OCI-M1 (cell line): ENCODE measurements around the gene HEYL.

Source experiments
- DNase-seq: peaks from one replicate; lab custom pipeline; 2025; lab: John Stamatoyannopoulos, UW

Gene HEYL

GRCh38 chr1:39639305-39640130 is at the start of gene HEYL:
Gene HEYL (minus strand): TSS chr1:39639643. CDS start chr1:39639625, 18 bp downstream.
- peak; percentile 92 for DNase-seq

GRCh38 chr1:39689214-39689613 is 49.8 kb upstream of the HEYL start:
- DNase-seq, result no peak

- DNase-seq, result no peak
Observed at GRCh38 chr1:39688706-39689105, 49.3 kb upstream of the HEYL start.

GRCh38 chr1:39687243-39687642 is 47.8 kb upstream of the HEYL start:
- DNase-seq, result no peak

GRCh38 chr1:39685071-39685470 is 45.6 kb upstream of the HEYL start:
- DNase-seq, result no peak

- no peak for DNase-seq
Observed at GRCh38 chr1:39684313-39684664, 44.8 kb upstream of the HEYL start.

DNA sequence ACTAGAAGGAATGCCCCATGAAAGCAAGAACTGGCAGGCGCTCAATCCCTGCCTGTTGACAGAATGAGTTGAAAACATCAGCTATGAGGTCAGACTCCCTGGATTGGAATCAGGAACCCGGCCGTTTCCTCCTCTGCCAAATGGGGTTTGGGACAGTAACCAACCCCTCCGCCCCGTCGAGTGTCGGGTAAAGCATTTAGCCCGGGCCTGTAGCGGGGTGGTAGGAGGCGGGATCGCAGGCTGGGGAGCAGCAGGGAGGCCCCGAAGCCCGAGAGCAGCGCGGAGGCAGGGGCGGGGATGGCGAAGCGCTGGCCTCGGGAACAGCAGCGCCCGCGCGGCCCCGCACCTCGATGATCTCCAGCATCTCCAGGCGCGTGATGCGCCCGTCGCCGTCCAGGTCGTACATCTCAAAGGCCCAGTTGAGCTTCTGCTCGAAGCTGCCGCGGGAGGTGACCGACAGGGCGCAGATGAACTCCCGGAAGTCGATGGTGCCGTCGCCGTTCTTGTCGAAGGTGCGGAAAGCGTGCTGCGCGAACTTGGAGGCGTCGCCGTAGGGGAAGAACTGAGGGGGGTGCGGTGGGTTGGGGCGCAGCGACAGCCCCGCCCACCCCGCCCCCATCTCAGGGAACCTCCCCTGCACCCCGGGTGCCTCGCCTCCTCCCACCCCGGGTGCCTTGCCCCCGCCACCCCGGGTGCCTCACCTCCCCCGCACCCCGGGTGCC is 44.3 kb upstream of the HEYL start:
- no peak for DNase-seq

DNA sequence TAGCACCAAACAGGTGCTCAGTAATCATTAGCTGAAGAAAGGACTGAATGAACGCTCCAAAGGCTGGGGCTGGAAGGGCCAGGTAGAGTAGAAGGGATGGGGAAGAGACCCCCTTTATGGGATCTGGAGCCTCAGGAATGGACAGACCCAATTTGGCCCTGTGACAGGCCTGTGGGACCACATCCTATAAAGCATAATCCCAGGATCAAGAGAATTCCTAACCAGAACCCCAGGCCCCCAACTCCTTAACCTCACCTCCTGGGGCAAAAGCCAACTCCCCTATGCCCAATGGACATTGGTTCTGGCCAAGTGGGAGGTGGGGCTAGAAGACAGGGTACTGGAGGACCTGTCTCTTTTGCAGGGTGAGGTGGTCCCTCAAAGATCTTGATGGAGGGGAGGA is 42.6 kb upstream of the HEYL start:
- DNase-seq, result no peak

- DNase-seq, result no peak
Observed at GRCh38 chr1:39681294-39681693, 41.9 kb upstream of the HEYL start.

DNA sequence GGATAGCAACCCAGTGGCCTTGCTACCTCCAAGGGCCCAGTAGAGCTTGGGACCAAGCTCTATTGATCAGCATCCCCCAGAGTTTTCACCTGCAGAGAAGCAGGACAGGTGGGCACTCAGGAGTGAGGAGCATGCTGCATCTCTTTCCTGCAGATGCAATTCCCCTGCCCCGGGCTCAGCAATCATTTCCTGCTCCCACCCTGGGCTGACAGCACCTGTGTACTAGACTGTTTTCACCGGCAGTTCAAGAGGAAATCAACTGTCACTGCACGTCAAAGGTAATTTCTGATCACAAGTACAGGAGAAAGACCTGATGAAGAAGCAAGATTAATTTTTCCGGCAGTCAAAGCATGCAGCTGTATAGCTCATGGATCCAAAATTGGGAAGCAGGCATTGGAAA is 41.3 kb upstream of the HEYL start:
- no peak for DNase-seq

DNA sequence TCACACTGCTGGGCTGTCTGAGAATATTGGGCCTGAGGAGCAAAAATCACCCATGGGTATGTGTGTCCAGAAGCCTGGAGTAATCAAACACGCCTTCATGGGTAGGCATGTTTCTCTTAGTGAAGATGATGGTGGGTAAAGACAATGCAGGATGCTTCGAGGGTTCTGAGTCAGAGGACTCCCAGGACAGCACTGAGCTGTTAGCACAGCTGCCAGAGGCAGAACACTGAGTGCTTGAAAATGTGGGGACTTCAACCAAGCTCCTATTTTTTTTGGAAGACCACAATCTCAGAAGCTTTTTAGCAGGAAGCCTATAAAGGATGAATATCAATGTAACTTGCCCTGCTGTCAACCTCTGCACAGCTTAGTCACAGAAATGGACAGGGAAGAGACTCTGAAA is 40.4 kb upstream of the HEYL start:
- no peak for DNase-seq

DNA sequence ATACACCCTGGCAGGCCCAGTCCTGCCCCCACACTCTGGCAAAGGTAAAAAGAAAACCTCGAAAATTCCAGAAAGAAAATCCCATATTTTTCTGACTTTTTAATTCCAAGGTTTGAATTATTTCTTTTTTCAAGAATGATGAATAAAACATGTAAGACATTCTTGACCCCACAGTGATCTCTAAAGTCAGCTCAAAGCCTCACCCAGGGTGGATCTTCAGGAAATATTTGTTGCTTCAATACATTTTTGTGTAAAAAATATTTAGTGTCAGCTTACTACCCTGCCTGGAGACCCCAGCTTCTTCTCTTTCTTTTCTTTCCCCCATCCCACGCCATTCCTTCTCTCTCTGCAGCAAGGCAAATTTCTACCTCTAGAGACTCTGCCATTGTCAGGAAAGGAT is 39.4 kb upstream of the HEYL start:
- DNase-seq, result no peak

DNA sequence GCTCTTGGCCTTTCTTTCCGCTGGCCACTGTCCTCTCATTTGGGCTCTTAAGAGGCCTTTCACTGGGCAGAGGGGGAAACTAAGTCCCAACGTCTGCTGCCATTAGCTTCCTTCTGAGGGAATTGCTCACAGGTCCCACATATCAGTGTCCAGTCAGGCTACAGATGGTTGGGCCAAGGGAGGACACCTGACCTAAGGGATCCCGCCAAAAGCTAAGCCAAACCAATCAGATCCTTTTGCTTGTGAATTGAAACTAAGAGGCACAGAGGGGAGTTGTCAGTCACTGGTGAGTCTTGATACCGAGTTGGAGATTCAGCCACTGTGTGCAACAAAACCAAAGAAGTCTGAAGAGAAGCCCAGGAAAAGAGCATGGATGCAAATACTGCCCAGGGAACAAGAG is 38.2 kb upstream of the HEYL start:
- DNase-seq, result peak; percentile 5

GRCh38 chr1:39676948-39677548 is 37.6 kb upstream of the HEYL start:
- DNase-seq, result no peak

GRCh38 chr1:39675220-39675619 is 35.8 kb upstream of the HEYL start:
- DNase-seq, result no peak

DNA sequence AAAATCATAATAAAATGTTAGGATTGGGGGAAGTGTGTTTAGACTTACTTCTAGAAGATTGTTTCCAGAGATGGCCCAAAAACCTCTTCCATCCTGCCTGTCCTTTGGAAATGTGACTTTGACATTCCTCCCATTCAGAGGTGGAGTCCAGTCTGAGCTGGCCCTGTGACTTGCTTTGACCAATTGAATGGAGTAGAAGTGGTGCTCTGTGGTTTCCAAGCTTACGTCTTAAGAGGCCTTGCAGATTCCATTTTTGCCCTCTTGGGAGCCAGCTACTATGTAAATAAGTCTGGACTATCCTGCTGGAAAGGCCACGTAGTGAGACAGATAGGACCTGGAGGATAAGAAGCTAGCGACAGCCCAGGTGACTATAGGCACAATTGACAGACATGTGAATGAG is 33.8 kb upstream of the HEYL start:
- no peak for DNase-seq

- DNase-seq, result peak; percentile 52
Observed at GRCh38 chr1:39672551-39672947, 33.1 kb upstream of the HEYL start.

GRCh38 chr1:39671793-39672550 is 32.5 kb upstream of the HEYL start, which contains the start of gene NT5C1A:
Gene NT5C1A (minus strand): TSS chr1:39672107. CDS start chr1:39672038, 69 bp downstream.
- DNase-seq, result no peak

DNA sequence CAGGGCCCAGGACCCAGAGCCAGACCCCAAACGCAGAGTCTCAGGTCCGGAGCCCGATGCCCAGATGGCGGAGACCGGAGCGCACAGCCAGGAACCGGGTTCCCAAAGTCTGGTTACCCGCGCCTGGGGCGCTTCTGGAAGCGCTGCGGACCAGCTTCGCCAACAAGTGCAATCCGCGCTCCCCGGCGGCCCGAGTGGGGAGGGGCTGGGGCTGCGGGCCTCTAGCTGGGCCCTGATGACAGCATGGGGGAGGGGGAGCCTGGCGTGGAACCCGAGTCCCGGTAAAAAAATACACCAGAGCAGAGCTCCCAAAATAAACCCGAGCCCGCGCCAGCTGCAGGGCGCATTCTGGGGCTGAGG is 32.0 kb upstream of the HEYL start:
- no peak for DNase-seq

GRCh38 chr1:39670689-39671088 is 31.2 kb upstream of the HEYL start:
- no peak for DNase-seq

DNA sequence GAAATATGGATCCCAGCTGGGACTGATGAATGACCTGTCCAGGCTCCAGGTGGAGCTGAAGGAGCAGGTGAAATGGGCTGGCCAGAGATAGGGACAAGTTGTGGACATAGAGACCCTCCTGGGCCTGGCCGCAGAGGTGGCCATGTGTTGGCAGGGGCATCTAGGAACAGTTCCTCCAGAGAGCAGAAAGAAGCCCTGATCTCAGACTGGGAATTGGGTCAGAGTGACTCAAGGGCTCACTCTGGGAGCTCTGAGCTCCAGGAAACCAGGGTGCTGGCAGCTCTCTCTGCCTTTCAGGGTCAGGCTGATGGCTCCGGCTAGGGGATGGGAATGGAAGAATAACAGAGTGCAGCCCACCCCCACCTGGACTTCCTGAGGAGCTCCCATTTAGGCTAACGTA is 29.5 kb upstream of the HEYL start:
- DNase-seq, result no peak

- DNase-seq, result no peak
Observed at GRCh38 chr1:39668111-39668510, 28.7 kb upstream of the HEYL start.
